LNCaP clone FGC (cell line): Measurements from ENCODE around the gene PKDCC.

Experiments
- DNase-seq: peaks from one replicate; pipeline ENCODE4 v3.0.0-alpha.2; 2011; ENCODE audit warnings: low read depth
- H3K4me3 ChIP-seq: 2 replicates; pipeline ENCODE4 v1.5.1; 2011; ENCODE audit warnings: mild to moderate bottlenecking, low read depth, low read length, control low read depth
- CTCF ChIP-seq: IDR thresholded peaks from 2 replicates; pipeline ENCODE4 v1.5.1; 2012; ENCODE audit warnings: mild to moderate bottlenecking; ENCODE audit not compliant: control insufficient read depth, insufficient read depth; ENCODE audit errors: extremely low read depth

The PKDCC gene

GRCh38 chr2:42104621-42105020 lies 56.8 kb downstream of the PKDCC start:
- TF ChIP-seq CTCF = no peak
- DNase-seq = no peak
- H3K4me3 ChIP-seq = no peak overlapping the region

DNA sequence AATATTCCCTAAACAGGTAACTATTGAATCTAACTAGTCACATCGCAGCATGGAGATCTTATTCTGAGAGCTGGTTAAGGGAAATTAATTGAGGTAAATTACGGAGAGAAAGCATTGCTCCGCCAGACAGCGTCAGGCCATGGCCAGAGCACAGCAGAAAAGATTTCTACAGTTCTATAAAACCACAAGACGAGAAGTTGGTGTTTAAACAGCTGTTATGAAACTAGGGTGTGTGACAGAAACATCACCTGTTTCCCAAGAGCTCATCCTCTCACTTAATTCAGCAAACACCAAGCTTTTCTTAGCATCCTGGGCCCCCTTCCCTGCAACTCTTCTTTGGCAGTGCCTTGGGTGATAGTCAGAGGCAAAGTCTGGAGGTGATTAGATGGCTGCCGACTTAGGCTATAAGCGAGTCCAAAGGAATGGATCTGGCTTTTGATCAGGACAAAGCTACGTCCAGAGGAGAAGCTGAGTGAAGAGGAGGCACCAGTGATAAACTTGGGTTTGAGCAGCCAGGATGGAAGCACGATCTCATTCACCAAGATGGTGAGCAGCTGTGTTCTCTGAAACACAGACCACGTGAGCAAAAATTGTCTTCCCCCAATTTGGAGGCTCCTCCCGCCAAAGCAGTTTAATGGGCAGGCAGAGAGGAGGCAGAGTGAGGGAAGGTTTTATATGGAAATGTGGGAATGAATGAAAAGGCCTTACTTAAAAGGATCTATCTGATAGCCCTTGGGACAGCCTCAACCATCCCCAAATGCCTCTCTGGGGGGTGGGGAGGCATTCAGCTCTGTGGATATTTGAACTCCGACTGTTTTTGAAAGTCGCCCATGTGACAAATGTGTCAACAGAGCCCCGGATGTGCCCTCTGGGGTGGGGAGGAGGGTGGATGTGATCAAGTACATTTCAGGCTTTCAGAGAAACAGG lies 57.8 kb downstream of the PKDCC start:
- TF ChIP-seq CTCF = no peak

DNA sequence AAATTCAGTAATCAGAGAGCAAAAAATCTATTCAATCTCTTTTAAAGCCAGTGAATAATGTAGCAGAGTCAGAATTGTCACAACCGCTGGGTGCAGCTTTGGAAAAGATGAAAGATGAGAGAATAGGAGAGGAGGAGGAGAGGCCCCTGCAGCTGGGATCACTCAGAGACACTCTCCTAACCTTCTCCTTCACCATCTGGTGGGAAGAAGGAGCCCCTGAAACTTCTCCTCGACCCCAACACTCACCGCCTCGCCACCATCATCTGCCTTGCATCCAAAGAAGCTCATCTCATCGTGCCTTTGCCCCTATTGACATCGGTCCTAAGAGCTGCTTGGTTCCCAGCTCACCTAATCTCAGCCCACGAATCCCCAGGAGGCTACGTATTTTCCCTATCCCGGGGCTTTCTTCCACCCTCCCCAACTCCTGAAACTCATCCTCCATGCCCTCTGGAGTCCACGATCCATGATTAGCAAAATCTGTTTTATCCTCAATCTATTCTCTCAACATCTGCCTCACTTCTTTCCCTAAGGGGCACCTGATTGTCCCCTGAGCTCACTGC lies 58.5 kb downstream of the PKDCC start:
- no peak overlapping the region for H3K4me3 ChIP-seq
- no peak for DNase-seq
- no peak for TF ChIP-seq CTCF

More for the DNA sequence above, 57.8 kb downstream of the PKDCC start:
- no peak overlapping the region for H3K4me3 ChIP-seq
- no peak for DNase-seq

GRCh38 chr2:42107249-42108042 lies 59.6 kb downstream of the PKDCC start:
- no peak overlapping the region for H3K4me3 ChIP-seq

More at GRCh38 chr2:42107249-42108042, 59.6 kb downstream of the PKDCC start:
- DNase-seq = no peak
- TF ChIP-seq CTCF = no peak
